Measurements from ENCODE around the gene PPFIBP2. TPM values are rescaled to one million over a fixed set of nuclear protein-coding genes. Genes with fewer than 3 reads are reported as not detected.

Gene PPFIBP2
- total and polyA plus RNA-seq, 2 of the 13 experiments (the other 11 are each of a cell fraction or from before 2014, with no cell fraction given), result 15.0 to 52.5 TPM

DNA sequence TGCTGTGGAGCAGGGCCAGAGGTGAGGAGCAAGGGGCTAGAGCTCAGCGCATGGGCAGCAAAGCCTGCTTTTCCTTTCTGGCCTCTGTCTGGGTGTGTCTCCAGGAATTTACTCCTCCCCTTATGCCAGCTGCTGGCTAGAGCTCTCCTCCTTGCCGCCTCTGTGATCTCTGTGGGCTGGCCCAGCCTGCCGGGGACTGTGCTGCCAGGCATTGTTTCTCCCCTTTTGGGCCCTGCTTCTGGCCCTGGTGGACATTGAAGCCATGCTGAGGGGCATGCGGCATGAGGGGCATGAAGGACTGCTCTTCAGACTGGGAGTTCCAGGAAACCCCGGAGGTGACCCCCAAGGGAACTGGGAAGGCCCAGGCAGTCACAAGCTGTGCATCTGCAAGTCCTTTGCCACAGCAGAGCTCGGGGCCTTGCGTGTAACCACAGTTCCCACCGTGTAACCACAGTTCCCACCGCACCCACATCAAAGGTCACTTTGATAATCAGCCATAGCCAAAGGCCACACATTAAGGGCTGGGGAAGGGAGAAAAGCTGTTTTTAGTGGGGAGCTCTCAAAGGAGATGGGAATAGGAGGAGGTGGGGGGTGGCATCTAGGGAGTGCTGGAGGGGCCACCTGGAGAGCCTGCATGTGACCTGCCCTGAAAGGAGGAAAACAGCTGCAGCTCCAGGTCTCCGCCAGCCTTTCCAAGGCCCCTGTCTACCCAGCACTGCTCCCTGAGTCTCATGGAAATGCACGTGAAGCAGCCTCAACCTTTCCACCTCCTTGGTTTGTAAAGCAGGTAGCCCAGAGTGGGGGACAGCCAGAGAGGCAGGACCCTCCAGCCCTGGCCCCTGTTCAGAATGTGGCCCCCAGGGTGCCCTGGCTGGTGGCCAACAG is 62.3 kb downstream of the PPFIBP2 start:
- FAIRE-seq (no peak), ATAC-seq (no peak), DNase-seq (ENCODE audit: low spot score) (peak; percentile 26)
- intact Hi-C loops (cut with micrococcal nuclease; ENCODE audit: unreplicated experiment) (no loop called here), in situ Hi-C loops (cut with HindIII; ENCODE audit: extremely low pct_ligation_motif_present, low pct_unique_long_range_greater_than_20kb) (no loop called here)
- 54% methylated on average over 7 of the region's 11 CpGs for WGBS (ENCODE audit: low lambda C conversion rate)
- CTCF ChIA-PET (ENCODE audit: low intra/inter-chr PET ratio, low total read pairs), result no interaction called here
- H3K79me2 ChIP-seq (ENCODE audit: insufficient read depth, low read length), result peaks cover 41% of the 10 kb centered on the region
- H3K4me3 ChIP-seq (replicated peaks in 1 of 3; ENCODE audit: insufficient read depth in 1 of 3, low read depth in 2 of 3, low read length in 3 of 3), result peak overlapping the region; percentile 26 to 73 (median 60); a peak in 5 of 6 replicates
- no peak overlapping the region for H2AFZ ChIP-seq (ENCODE audit: low read length)
- peak overlapping the region; percentile 51 for H3K27ac ChIP-seq (ENCODE audit: extremely low read length, insufficient read depth, low read length)
- H3K4me1 ChIP-seq (ENCODE audit: insufficient read depth, low read length), result peaks cover 90% of the 10 kb centered on the region
- H3K4me2 ChIP-seq (ENCODE audit: low read depth, low read length), result peak overlapping the region; percentile 92
- H4K20me1 ChIP-seq (ENCODE audit: insufficient read depth, low read length), result no peaks in the 10 kb centered on the region
- H3K9ac ChIP-seq (ENCODE audit: insufficient read depth, low read depth, low read length), result peak overlapping the region; percentile 69
- POLR2A ChIA-PET, result interaction anchor here (0.8 to 6.0 kb wide), 5 partner anchors 9 to 91 kb away, joined by 3 to 115 read pairs (median 20); partner anchors contain the start of gene OLFML1
- BruUV-seq (replicated peaks), result no TSS peak
- 0 out of 5 replicates have a peak, but pooled peaks cover 0 to 3% of the 10 kb centered on the region in 2 experiments for H3K36me3 ChIP-seq (replicated peaks in 1 of 2; ENCODE audit: control insufficient read depth in 1 of 2, insufficient read depth in 2 of 2, low read length in 2 of 2)
- H3K9me3 ChIP-seq (ENCODE audit: low read length), result no peaks in the 10 kb centered on the region
- H3K27me3 ChIP-seq (ENCODE audit: control insufficient read depth in 1 of 2, insufficient read depth in 2 of 2, low read length in 2 of 2), result no peaks in the 10 kb centered on the region
- no peak for TF ChIP-seq ZFP82 (CRISPR knock-in tag; IDR thresholded peaks at IDR 0.05; ENCODE audit: borderline replicate concordance)
- TF ChIP-seq, protein P1, sequence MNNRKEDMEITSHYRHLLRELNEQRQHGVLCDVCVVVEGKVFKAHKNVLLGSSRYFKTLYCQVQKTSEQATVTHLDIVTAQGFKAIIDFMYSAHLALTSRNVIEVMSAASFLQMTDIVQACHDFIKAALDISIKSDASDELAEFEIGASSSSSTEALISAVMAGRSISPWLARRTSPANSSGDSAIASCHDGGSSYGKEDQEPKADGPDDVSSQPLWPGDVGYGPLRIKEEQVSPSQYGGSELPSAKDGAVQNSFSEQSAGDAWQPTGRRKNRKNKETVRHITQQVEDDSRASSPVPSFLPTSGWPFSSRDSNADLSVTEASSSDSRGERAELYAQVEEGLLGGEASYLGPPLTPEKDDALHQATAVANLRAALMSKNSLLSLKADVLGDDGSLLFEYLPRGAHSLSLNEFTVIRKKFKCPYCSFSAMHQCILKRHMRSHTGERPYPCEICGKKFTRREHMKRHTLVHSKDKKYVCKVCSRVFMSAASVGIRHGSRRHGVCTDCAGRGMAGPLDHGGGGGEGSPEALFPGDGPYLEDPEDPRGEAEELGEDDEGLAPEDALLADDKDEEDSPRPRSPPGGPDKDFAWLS (CRISPR knock-in tag; IDR thresholded peaks at IDR 0.05; ENCODE audit: borderline replicate concordance), result no peak
- TF ChIP-seq ZNF546 (CRISPR knock-in tag; conservative IDR thresholded peaks at IDR 0.05), result no peak
- TF ChIP-seq, protein P2, sequence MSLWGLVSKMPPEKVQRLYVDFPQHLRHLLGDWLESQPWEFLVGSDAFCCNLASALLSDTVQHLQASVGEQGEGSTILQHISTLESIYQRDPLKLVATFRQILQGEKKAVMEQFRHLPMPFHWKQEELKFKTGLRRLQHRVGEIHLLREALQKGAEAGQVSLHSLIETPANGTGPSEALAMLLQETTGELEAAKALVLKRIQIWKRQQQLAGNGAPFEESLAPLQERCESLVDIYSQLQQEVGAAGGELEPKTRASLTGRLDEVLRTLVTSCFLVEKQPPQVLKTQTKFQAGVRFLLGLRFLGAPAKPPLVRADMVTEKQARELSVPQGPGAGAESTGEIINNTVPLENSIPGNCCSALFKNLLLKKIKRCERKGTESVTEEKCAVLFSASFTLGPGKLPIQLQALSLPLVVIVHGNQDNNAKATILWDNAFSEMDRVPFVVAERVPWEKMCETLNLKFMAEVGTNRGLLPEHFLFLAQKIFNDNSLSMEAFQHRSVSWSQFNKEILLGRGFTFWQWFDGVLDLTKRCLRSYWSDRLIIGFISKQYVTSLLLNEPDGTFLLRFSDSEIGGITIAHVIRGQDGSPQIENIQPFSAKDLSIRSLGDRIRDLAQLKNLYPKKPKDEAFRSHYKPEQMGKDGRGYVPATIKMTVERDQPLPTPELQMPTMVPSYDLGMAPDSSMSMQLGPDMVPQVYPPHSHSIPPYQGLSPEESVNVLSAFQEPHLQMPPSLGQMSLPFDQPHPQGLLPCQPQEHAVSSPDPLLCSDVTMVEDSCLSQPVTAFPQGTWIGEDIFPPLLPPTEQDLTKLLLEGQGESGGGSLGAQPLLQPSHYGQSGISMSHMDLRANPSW (CRISPR knock-in tag; IDR thresholded peaks at IDR 0.05; ENCODE audit: borderline replicate concordance), result no peak
- TF ChIP-seq, protein P3, sequence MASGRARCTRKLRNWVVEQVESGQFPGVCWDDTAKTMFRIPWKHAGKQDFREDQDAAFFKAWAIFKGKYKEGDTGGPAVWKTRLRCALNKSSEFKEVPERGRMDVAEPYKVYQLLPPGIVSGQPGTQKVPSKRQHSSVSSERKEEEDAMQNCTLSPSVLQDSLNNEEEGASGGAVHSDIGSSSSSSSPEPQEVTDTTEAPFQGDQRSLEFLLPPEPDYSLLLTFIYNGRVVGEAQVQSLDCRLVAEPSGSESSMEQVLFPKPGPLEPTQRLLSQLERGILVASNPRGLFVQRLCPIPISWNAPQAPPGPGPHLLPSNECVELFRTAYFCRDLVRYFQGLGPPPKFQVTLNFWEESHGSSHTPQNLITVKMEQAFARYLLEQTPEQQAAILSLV (CRISPR knock-in tag; IDR thresholded peaks at IDR 0.05; ENCODE audit: borderline replicate concordance), result 0 out of 2 replicates have a peak, but pooled peaks have one; percentile 47
- no peak for TF ChIP-seq ZNF598 (CRISPR knock-in tag; IDR thresholded peaks at IDR 0.05; ENCODE audit: borderline replicate concordance)
- peak; percentile 27; the same call in 1 of the 2 replicates for TF ChIP-seq ZFY (CRISPR knock-in tag; IDR thresholded peaks at IDR 0.05)
- TF ChIP-seq ARNTL (CRISPR knock-in tag; IDR thresholded peaks at IDR 0.05), result no peak
- no peak for TF ChIP-seq ZNF326 (CRISPR knock-in tag; IDR thresholded peaks at IDR 0.05; ENCODE audit: borderline replicate concordance)
- TF ChIP-seq, protein P4, sequence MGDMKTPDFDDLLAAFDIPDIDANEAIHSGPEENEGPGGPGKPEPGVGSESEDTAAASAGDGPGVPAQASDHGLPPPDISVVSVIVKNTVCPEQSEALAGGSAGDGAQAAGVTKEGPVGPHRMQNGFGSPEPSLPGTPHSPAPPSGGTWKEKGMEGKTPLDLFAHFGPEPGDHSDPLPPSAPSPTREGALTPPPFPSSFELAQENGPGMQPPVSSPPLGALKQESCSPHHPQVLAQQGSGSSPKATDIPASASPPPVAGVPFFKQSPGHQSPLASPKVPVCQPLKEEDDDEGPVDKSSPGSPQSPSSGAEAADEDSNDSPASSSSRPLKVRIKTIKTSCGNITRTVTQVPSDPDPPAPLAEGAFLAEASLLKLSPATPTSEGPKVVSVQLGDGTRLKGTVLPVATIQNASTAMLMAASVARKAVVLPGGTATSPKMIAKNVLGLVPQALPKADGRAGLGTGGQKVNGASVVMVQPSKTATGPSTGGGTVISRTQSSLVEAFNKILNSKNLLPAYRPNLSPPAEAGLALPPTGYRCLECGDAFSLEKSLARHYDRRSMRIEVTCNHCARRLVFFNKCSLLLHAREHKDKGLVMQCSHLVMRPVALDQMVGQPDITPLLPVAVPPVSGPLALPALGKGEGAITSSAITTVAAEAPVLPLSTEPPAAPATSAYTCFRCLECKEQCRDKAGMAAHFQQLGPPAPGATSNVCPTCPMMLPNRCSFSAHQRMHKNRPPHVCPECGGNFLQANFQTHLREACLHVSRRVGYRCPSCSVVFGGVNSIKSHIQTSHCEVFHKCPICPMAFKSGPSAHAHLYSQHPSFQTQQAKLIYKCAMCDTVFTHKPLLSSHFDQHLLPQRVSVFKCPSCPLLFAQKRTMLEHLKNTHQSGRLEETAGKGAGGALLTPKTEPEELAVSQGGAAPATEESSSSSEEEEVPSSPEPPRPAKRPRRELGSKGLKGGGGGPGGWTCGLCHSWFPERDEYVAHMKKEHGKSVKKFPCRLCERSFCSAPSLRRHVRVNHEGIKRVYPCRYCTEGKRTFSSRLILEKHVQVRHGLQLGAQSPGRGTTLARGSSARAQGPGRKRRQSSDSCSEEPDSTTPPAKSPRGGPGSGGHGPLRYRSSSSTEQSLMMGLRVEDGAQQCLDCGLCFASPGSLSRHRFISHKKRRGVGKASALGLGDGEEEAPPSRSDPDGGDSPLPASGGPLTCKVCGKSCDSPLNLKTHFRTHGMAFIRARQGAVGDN (CRISPR knock-in tag; IDR thresholded peaks at IDR 0.05), result peak; percentile 90
- no peak for TF ChIP-seq TBX2 (CRISPR knock-in tag; IDR thresholded peaks at IDR 0.05; ENCODE audit: borderline replicate concordance)
- TF ChIP-seq MAFF (IDR thresholded peaks at IDR 0.05; ENCODE audit: low read depth, low read length), result no peak
